ENCODE data around the gene GPATCH8. TPM values are rescaled to one million over a fixed set of nuclear protein-coding genes. Genes with fewer than 3 reads are reported as not detected.
"Not testable (repeated sequence)": the region's sequence is repeated elsewhere in the genome, so short reads cannot be mapped to it uniquely, and the experiment has no call there.

GPATCH8 gene
- total and polyA plus RNA-seq, 9 donors: 24.0 to 35.8 (median 26.6) TPM

DNA sequence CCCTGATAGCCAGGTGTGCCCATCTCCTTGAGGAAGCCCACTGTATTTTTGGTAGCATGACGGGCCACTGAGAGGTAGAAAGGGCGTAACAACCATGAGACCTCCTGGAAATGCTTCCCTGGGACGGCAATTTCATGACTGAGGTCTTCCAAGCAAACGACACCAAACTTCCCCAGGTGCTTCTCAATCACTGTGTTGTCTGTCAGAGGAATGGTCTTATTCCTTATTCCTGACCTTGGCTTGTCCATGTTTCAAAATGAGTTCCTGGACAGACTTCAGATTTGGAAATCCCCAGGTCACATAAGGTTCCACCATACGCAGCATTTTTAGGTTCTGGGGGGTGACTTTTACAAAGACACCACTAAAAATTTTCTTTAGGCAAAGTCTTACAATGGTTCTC, 138.2 kb downstream of the GPATCH8 start:
- H3K4me1 ChIP-seq (ENCODE audit: control insufficient read depth, insufficient read depth, low read length): peaks cover 33% of the 10 kb centered on the region
- H3K27ac ChIP-seq (ENCODE audit: low read length); H3K36me3 ChIP-seq (ENCODE audit: control insufficient read depth, insufficient read depth, low read length); H3K4me3 ChIP-seq (ENCODE audit: low read length); H3K9me3 ChIP-seq (replicated peaks; ENCODE audit: control insufficient read depth, low read depth, low read length); DNase-seq: not testable (repeated sequence)
- WGBS (ENCODE audit: insufficient coverage): 78% methylated on average over 2 of the region's 5 CpGs
- H3K27me3 ChIP-seq (ENCODE audit: control insufficient read depth, insufficient read depth, low read length): peaks cover 25% of the 10 kb centered on the region

DNA sequence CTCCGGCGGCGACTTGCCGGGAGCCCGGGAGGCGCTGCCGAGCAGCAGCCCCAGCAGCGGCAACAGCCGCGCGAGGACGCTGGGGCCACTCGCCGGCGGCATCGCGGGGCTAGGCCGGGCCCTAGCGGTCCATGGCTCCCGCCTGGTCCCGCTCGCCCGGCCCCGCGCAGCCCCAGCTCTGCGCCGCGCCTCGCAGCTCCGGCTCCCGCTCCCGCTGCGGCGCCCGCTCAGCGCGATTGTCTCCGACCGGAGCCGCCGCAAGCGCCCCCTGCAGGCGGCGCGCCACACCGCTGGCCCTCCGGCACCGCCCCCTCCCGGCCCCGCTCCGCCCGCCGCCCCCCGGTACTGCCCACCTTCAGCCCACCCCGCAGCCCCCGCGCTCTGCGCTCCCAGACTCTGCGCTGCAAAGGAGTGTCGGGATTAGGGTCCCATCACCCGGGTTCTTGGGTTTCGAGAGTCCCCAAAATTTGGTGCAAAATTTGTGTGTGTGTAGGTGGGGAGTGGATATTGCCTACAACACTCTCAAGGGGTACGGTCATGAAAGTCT, 139.5 kb downstream of the GPATCH8 start, which contains the start of gene FAM171A2:
FAM171A2 (minus strand) TSS at position 241 of the 547 bp plus-strand sequence; CDS start at position 102, 139 bp downstream.
- H3K4me3 ChIP-seq (ENCODE audit: low read length): peak within 1 kb of the TSS; percentile 82
- H3K27me3 ChIP-seq (ENCODE audit: control insufficient read depth, insufficient read depth, low read length): peaks cover 21% of the 10 kb centered on the region
- peaks cover 41% of the 10 kb centered on the region for H3K4me1 ChIP-seq (ENCODE audit: control insufficient read depth, insufficient read depth, low read length)
- peaks cover 2% of the 10 kb centered on the region for H3K36me3 ChIP-seq (ENCODE audit: control insufficient read depth, insufficient read depth, low read length)
- peak within 1 kb of the TSS; percentile 89 for H3K27ac ChIP-seq (ENCODE audit: low read length)
- H3K9me3 ChIP-seq (replicated peaks; ENCODE audit: control insufficient read depth, low read depth, low read length): no peaks in the 10 kb centered on the region
- WGBS (ENCODE audit: insufficient coverage): under 1% methylated on average over 51 of the region's 63 CpGs
- DNase-seq: peak; percentile 79

DNA sequence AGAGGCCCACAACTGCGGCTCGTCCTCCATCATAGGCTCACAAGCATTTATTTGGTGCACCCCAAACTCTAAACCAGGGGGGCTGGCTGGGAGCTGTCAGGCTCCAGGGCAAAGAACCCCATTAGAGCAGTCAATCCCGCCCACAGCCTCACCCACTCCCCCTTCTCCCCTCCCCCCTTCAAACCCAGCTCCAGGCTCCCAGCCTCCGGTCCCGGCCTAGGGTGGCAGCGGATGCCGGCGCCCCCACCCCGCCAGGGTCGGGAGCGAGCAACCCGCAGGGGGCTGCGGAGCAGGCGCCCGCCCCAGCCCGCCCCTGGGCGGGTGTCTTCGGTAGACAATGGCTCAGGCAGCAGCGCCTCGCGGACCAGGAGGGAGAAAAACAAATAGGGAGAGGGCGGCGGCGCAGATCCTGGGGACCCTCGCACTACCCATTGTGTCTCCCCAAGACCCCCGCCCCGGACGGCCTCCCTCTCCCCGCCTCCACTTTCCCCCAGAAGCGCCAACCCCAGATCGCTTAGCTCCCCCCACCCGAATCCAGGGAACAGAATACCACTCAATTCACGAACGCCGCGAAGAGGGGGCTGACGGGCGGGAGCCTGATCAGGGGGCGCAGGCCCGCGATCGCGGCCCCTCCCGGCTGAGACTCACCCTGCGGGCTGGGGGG, 140.1 kb downstream of the GPATCH8 start:
- peaks cover 21% of the 10 kb centered on the region for H3K27me3 ChIP-seq (ENCODE audit: control insufficient read depth, insufficient read depth, low read length)
- peak overlapping the region; percentile 89 for H3K27ac ChIP-seq (ENCODE audit: low read length)
- peak; percentile 53 for DNase-seq
- under 1% methylated on average over 32 of the region's 45 CpGs for WGBS (ENCODE audit: insufficient coverage)
- H3K4me3 ChIP-seq (ENCODE audit: low read length): peak overlapping the region; percentile 82
- peaks cover 4% of the 10 kb centered on the region for H3K36me3 ChIP-seq (ENCODE audit: control insufficient read depth, insufficient read depth, low read length)
- H3K9me3 ChIP-seq (replicated peaks; ENCODE audit: control insufficient read depth, low read depth, low read length): no peaks in the 10 kb centered on the region
- H3K4me1 ChIP-seq (ENCODE audit: control insufficient read depth, insufficient read depth, low read length): peaks cover 47% of the 10 kb centered on the region

DNA sequence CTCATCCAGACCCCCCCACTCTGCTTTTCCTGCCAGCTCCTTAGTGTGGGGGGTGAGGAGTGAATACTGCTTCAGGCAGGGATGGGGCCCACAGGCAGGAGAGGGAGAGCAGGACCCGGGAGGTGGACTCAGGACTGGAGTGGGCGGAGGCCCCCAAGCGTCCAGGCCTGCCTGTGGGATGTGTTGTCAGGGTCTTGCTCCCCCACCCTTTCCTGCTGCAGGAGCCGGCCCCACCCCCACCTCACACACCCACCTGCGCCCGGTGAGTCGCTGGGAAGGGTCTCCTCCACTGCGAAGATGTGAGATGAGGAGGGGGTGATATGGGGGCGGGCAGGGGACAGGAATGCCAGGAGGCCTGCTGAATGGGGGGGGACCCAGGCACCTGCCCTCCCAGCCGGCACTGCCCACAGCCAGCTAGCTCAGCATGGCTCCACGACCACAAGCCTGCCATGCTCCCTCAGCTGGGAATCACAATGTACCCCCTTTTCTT, 140.7 kb downstream of the GPATCH8 start:
- peak overlapping the region; percentile 82 for H3K4me3 ChIP-seq (ENCODE audit: low read length)
- H3K27me3 ChIP-seq (ENCODE audit: control insufficient read depth, insufficient read depth, low read length): peaks cover 19% of the 10 kb centered on the region
- WGBS (ENCODE audit: insufficient coverage): 5% methylated on average over 2 of the region's 11 CpGs
- no peaks in the 10 kb centered on the region for H3K9me3 ChIP-seq (replicated peaks; ENCODE audit: control insufficient read depth, low read depth, low read length)
- DNase-seq: peak; percentile 58
- H3K27ac ChIP-seq (ENCODE audit: low read length): peak overlapping the region; percentile 89
- peaks cover 9% of the 10 kb centered on the region for H3K36me3 ChIP-seq (ENCODE audit: control insufficient read depth, insufficient read depth, low read length)
- H3K4me1 ChIP-seq (ENCODE audit: control insufficient read depth, insufficient read depth, low read length): peaks cover 51% of the 10 kb centered on the region

DNA sequence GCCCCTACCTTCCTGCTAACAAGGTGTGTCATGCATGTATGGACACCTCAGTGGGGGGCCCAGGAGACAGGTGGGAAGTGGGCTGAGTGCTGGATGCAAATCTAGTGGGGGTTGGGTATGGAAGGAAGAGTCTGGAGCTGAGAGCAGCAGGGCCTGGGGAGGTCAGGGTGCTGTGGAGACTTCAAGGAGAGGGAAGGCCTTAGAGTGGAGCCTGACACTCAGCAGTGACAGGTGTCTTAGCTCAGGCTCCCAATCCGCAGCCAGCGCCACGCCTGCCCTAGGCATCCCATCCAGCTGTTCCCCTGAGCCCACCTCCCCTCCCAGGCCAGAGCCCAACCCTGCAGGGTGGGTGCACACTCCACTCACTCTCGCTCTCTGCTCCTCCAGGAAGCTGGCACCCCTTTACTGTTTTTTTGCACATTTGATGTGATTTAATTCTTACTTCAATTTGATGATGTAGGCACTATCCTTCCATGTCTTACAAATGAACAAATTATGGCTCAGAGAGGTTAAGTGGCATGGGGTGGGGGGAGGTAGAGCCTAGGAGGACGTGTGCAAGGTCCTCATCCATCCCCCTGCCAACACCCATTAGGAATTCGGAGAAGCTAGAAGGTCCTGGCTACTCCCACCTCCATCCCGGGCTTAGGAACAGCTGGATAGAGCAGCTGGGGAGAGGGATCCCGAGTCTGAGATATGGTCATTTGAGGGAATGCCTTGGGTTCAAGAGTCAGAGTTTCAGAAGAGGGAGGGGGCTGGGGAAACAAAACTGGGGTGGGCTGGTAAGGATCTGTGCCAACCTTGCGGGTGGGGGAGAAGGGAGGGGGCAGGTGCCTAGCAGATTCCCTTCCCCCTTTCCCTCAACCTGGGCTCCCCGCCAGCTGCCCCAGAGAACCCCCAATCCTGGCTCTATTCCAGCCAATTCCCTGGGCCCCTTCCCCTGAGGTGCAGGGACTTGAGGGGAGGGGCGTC, 141.6 kb downstream of the GPATCH8 start:
- DNase-seq: peak; percentile 67
- Histone ChIP-seq H3K4me1 (ENCODE audit: control insufficient read depth, insufficient read depth, low read length) (peaks cover 51% of the 10 kb centered on the region), H3K36me3 (ENCODE audit: control insufficient read depth, insufficient read depth, low read length) (peaks cover 9% of the 10 kb centered on the region), H3K9me3 (replicated peaks; ENCODE audit: control insufficient read depth, low read depth, low read length) (no peaks in the 10 kb centered on the region), H3K27me3 (ENCODE audit: control insufficient read depth, insufficient read depth, low read length) (peaks cover 12% of the 10 kb centered on the region), H3K4me3 (ENCODE audit: low read length) (peak overlapping the region; percentile 82), H3K27ac (ENCODE audit: low read length) (peak overlapping the region; percentile 89)
- WGBS (ENCODE audit: insufficient coverage): 42% methylated on average over 3 of the region's 11 CpGs

DNA sequence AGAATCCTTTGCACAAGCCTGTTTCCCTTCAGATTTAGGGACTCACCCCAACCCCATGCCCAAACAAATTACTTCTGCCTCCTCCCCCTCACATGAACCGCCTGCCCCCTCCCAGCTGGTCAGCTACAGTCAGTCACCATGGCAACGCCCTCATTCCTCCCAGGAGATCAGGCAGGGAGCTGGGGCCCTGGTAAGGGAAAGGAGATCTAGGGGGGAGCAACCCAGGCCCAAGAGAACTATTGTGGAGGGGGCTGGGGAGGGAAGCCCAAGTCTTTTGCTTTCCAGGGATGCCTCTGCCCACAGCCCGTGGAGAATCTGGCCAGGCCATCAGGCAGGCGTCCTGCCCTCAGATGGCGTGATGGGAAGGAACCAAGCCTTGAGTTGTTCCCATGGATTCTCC, 142.4 kb downstream of the GPATCH8 start:
- peak; percentile 74 for DNase-seq
- H3K9me3 ChIP-seq (replicated peaks; ENCODE audit: control insufficient read depth, low read depth, low read length): no peaks in the 10 kb centered on the region
- H3K36me3 ChIP-seq (ENCODE audit: control insufficient read depth, insufficient read depth, low read length): peaks cover 14% of the 10 kb centered on the region
- peaks cover 54% of the 10 kb centered on the region for H3K4me1 ChIP-seq (ENCODE audit: control insufficient read depth, insufficient read depth, low read length)
- peak overlapping the region; percentile 89 for H3K27ac ChIP-seq (ENCODE audit: low read length)
- H3K27me3 ChIP-seq (ENCODE audit: control insufficient read depth, insufficient read depth, low read length): peaks cover 6% of the 10 kb centered on the region
- 22% methylated on average over 3 of the region's 5 CpGs for WGBS (ENCODE audit: insufficient coverage)
- peak overlapping the region; percentile 13 for H3K4me3 ChIP-seq (ENCODE audit: low read length)

DNA sequence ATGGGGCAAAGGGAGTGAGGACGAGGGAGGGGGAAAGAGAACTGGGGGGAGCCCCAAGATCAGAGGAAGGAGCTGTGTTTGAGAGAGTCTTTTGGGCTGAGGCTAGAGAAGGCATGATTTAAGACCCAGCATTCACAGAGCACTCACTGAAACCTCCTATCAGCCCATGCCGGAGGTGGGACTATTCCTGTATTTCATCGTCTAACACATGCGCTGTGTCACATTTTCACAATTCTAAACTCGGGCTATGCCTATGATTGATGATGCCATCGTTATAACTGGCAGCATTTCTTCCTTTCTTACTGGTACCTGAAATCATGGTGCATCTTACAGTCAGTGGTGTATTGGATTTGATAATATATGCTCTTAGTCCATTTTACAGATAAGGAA, 143.1 kb downstream of the GPATCH8 start:
- DNase-seq: no peak
- Histone ChIP-seq H3K4me3 (ENCODE audit: low read length) (no peak overlapping the region), H3K9me3 (replicated peaks; ENCODE audit: control insufficient read depth, low read depth, low read length) (no peaks in the 10 kb centered on the region), H3K4me1 (ENCODE audit: control insufficient read depth, insufficient read depth, low read length) (peaks cover 59% of the 10 kb centered on the region), H3K27ac (ENCODE audit: low read length) (peak overlapping the region; percentile 89), H3K36me3 (ENCODE audit: control insufficient read depth, insufficient read depth, low read length) (peaks cover 20% of the 10 kb centered on the region), H3K27me3 (ENCODE audit: control insufficient read depth, insufficient read depth, low read length) (peaks cover 3% of the 10 kb centered on the region)
- WGBS (ENCODE audit: insufficient coverage): no CpG with 5 or more reads among the region's 6 CpGs

DNA sequence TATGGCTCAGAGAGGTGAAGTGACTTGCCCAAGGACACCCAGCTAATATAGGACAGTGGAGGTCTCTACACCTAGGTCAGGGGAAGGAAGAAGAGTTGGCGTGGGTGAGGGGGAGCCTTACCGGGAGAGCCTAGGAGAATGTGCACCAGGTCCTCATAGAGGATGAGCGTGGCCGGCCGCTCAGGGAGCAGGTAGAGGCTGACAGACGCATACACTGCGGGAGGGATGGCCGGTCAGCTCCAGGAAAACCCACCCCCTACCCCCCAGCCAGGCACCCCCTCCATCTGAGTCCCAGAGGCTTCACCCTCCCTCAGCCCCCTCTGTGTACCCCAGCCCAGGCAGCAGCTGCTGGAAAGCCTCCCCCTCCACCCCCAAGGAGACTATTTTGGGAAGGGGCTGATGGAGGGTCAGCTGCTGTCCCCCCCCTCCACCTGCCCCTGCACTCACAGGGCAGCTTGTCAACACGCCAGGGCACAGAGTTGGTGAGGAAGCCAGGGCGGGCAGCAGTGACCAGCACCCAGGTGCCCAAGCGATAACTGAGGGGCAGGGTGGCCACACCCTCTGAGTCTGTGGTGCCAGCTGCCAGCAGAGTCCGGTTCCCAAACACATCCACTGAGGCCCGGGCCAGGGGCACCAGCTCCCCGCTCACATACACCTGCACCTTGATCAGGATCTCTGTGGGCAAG, 143.6 kb downstream of the GPATCH8 start:
- WGBS (ENCODE audit: insufficient coverage): 77% methylated on average over 3 of the region's 14 CpGs
- peak; percentile 69 for DNase-seq
- Histone ChIP-seq H3K4me1 (ENCODE audit: control insufficient read depth, insufficient read depth, low read length) (peaks cover 63% of the 10 kb centered on the region), H3K27ac (ENCODE audit: low read length) (peak overlapping the region; percentile 89), H3K36me3 (ENCODE audit: control insufficient read depth, insufficient read depth, low read length) (peaks cover 22% of the 10 kb centered on the region), H3K9me3 (replicated peaks; ENCODE audit: control insufficient read depth, low read depth, low read length) (no peaks in the 10 kb centered on the region), H3K27me3 (ENCODE audit: control insufficient read depth, insufficient read depth, low read length) (no peaks in the 10 kb centered on the region), H3K4me3 (ENCODE audit: low read length) (no peak overlapping the region)

DNA sequence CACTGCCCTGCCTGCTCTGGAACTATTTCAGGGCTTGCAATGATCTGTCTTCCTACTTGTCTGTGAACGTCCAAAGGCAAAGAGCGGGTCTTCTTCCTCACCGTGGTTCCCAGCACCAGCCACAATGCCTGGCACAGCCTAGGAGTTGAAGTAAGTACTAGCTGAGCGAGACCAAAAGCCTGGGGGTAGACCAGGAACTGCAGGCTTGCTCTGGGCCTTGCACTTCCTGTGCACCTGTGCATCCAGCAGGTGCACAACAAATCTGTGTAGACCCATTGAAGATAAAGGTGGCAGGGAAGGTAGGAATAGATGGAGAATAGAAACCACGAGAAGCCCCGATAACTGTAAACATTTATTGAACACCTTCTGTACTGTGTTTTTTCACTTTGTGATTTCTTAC, 144.2 kb downstream of the GPATCH8 start:
- WGBS (ENCODE audit: insufficient coverage): 73% methylated on average over 4 of the region's 6 CpGs
- peak overlapping the region; percentile 70 for H3K27ac ChIP-seq (ENCODE audit: low read length)
- no peak for DNase-seq
- peaks cover 22% of the 10 kb centered on the region for H3K36me3 ChIP-seq (ENCODE audit: control insufficient read depth, insufficient read depth, low read length)
- peaks cover 62% of the 10 kb centered on the region for H3K4me1 ChIP-seq (ENCODE audit: control insufficient read depth, insufficient read depth, low read length)
- no peak overlapping the region for H3K4me3 ChIP-seq (ENCODE audit: low read length)
- H3K9me3 ChIP-seq (replicated peaks; ENCODE audit: control insufficient read depth, low read depth, low read length): no peaks in the 10 kb centered on the region
- no peaks in the 10 kb centered on the region for H3K27me3 ChIP-seq (ENCODE audit: control insufficient read depth, insufficient read depth, low read length)
